Measurements from ENCODE around the gene TALDO1. TPM values are rescaled to one million over a fixed set of nuclear protein-coding genes. Genes with fewer than 3 reads are reported as not detected.

The TALDO1 gene
- total and polyA plus RNA-seq, 10 of the 15 experiments (the other 5 are each of a cell fraction or from before 2014, with no cell fraction given): 121 to 302 (median 182) TPM

GRCh38 chr11:776561-777287 is 29.5 kb downstream of the TALDO1 start:
- intact Hi-C loops (cut with micrococcal nuclease; ENCODE audit: unreplicated experiment) (no loop called here), in situ Hi-C loops (cut with MboI) (no loop called here)
- H2AFZ ChIP-seq (ENCODE audit: control insufficient read depth, low read depth, low read length): peak overlapping the region; percentile 84
- ATAC-seq (peak; percentile 59), FAIRE-seq (peak; percentile 49), DNase-seq (ENCODE audit: low read depth, low spot score) (no peak)
- H3K4me2 ChIP-seq (ENCODE audit: control insufficient read depth, insufficient read depth): peak overlapping the region; percentile 92
- H3K27me3 ChIP-seq (replicated peaks in 1 of 2; ENCODE audit: control insufficient read depth in 2 of 2, insufficient read depth in 2 of 2, low read length in 1 of 2): no peaks in the 10 kb centered on the region
- H3K4me3 ChIP-seq: peak overlapping the region; percentile 99
- POLR2A ChIA-PET: interaction anchor here (0.9 to 1.4 kb wide), 3 partner anchors 19 to 30 kb away, joined by 3 to 10 read pairs (median 3); partner anchors contain the start of gene TALDO1
- H4K20me1 ChIP-seq (ENCODE audit: control insufficient read depth, insufficient read depth): no peaks in the 10 kb centered on the region
- 2% methylated on average over 40 of the region's 65 CpGs for WGBS (ENCODE audit: insufficient coverage, insufficient replicate concordance, low lambda C conversion rate, missing lambda C conversion rate)
- RAD21 ChIA-PET (ENCODE audit: unreplicated experiment): interaction anchor here (0.9 to 1.7 kb wide), 3 partner anchors 19 to 161 kb away, joined by 3 to 6 read pairs (median 4); partner anchors contain the start of gene IRF7
- CTCF ChIA-PET: interaction anchor here (0.9 kb wide), 1 partner anchor 51 kb away, joined by 5 read pairs; no protein-coding TSS in a partner anchor
- H3K9me3 ChIP-seq (replicated peaks; ENCODE audit: control insufficient read depth, insufficient read depth, low read length): no peaks in the 10 kb centered on the region
- H3K27ac ChIP-seq (ENCODE audit: control insufficient read depth, insufficient read depth): peak overlapping the region; percentile 78
- peaks cover 0 to 11% of the 10 kb centered on the region in 2 experiments; a peak in 3 of 4 replicates for H3K36me3 ChIP-seq (ENCODE audit: control insufficient read depth in 2 of 2, insufficient read depth in 2 of 2, low read length in 1 of 2)
- SMC1A ChIA-PET (ENCODE audit: uncharacterized antibody, unreplicated experiment): interaction anchor here (0.6 kb wide), 1 partner anchor 266 kb away, joined by 3 read pairs; no protein-coding TSS in a partner anchor
- peak overlapping the region; percentile 90 for H3K9ac ChIP-seq (ENCODE audit: control insufficient read depth, insufficient read depth, low read length)
- peaks cover 13% of the 10 kb centered on the region for H3K4me1 ChIP-seq (ENCODE audit: control insufficient read depth, insufficient read depth, low read length)
- H3K79me2 ChIP-seq (ENCODE audit: control insufficient read depth, insufficient read depth, low read length): peaks cover 41% of the 10 kb centered on the region
- TSS peak; percentile 71 for BruUV-seq (replicated peaks)
- 0 out of 2 replicates have a peak, but pooled peaks have one; percentile 15 for TF ChIP-seq DPF2 (IDR thresholded peaks at IDR 0.05)
- TF ChIP-seq CTCF (IDR thresholded peaks at IDR 0.05 in 2 of 3, conservative IDR thresholded peaks at IDR 0.05 in 1 of 3; ENCODE audit: control insufficient read depth in 2 of 3, extremely low read depth in 1 of 3, insufficient read depth in 1 of 3, low read depth in 3 of 3, low read length in 3 of 3): peak in 1 of 3 experiments; percentile 10; a peak in 1 of 6 replicates
- no peak for TF ChIP-seq RBBP5 (conservative IDR thresholded peaks at IDR 0.05)
- TF ChIP-seq GABPA (IDR thresholded peaks at IDR 0.05; ENCODE audit: low read depth): no peak
- no peak for TF ChIP-seq NFYA (IDR thresholded peaks at IDR 0.05; ENCODE audit: borderline replicate concordance, low read depth, low read length)
- 0 out of 2 replicates have a peak, but pooled peaks have one; percentile 46 for TF ChIP-seq LARP7 (IDR thresholded peaks at IDR 0.05)
- TF ChIP-seq KDM1A (IDR thresholded peaks at IDR 0.05; ENCODE audit: borderline replicate concordance): no peak
- TF ChIP-seq CBX5 (IDR thresholded peaks at IDR 0.05; ENCODE audit: low read depth): no peak
- TF ChIP-seq BCL11A (IDR thresholded peaks at IDR 0.05; ENCODE audit: low read depth, low read length): no peak
- TF ChIP-seq ESRRA (IDR thresholded peaks at IDR 0.05; ENCODE audit: low read length): 0 out of 2 replicates have a peak, but pooled peaks have one; percentile 41
- no peak for TF ChIP-seq RCOR1 (conservative IDR thresholded peaks at IDR 0.05; ENCODE audit: low read depth, low read length)
- no peak for TF ChIP-seq ATF7 (IDR thresholded peaks at IDR 0.05; ENCODE audit: low read depth)
- no peak for TF ChIP-seq HDAC6 (IDR thresholded peaks at IDR 0.05; ENCODE audit: unreplicated experiment)
- TF ChIP-seq NFYB (IDR thresholded peaks at IDR 0.05; ENCODE audit: insufficient read depth, low read depth, low read length): no peak
- no peak for TF ChIP-seq NBN (IDR thresholded peaks at IDR 0.05)
- no peak for TF ChIP-seq ELK1 (IDR thresholded peaks at IDR 0.05; ENCODE audit: low read depth, low read length)
- no peak for TF ChIP-seq ZNF207 (IDR thresholded peaks at IDR 0.05; ENCODE audit: borderline replicate concordance)
- TF ChIP-seq NR2C2 (IDR thresholded peaks at IDR 0.05; ENCODE audit: borderline replicate concordance, control insufficient read depth, insufficient read length, low read depth): no peak
- TF ChIP-seq CHD2 (IDR thresholded peaks at IDR 0.05; ENCODE audit: borderline replicate concordance, low read depth, low read length): no peak
- no peak for TF ChIP-seq ZZZ3 (IDR thresholded peaks at IDR 0.05; ENCODE audit: control insufficient read depth, insufficient read length, low read depth)
- no peak for TF ChIP-seq ETV6 (conservative IDR thresholded peaks at IDR 0.05 in 1 of 2, IDR thresholded peaks at IDR 0.05 in 1 of 2; ENCODE audit: borderline replicate concordance in 1 of 2, low read depth in 1 of 2)

Measured in GM12878 (cell line).